Bladder microvascular endothelial cell (primary cell): Measurements from ENCODE around the gene ZBTB21. TPM values are rescaled to one million over a fixed set of nuclear protein-coding genes. Genes with fewer than 3 reads are reported as not detected.

Experiments used
- total RNA-seq: library from RNA; depleted of rRNA; stranded (reverse); fragments of >200 nt; gene quantifications from 2 replicates; pipeline ENCODE4 v1.2.3, GENCODE V29; 2014

Gene ZBTB21
- 2.8 and 7.2 TPM in 2 replicates for total RNA-seq

DNA sequence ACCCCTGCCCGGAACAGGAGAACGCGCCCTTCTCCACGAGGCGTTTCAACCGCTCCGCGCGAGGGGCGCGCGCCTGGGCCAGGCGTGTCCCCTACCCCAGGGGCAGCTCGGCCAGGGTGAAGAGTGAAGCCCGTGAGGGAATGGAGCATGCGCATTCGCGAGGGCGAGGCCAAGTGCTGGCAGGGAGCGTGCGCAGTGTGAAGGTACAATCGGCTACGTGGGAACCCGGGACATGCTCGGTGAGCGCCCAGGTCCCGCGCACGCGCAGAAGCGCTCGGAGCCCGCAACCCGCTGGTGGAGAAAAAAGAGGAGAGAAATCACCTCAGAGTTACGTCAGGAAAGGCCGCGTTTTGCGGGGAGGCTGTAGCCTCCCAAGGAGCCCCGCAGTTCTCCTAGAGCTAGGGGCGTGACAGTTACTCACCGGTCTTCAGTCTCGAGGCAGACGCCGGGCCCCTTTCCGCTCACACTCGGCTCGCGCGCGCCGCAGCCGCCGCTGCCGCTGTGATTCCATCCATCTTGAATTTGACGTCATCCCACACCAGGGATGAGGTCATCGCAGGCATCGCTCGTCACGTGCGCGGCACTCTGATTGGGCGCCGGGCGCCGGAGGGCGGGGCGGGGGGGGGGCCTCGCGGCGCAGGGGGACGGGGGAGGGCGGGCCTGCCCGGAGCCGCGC lies at the start of gene ZBTB21:
TSS of gene ZBTB21 (minus strand) at position 530 of the 676 bp plus-strand sequence. CDS start 16,265 bp downstream, outside the sequence.

DNA sequence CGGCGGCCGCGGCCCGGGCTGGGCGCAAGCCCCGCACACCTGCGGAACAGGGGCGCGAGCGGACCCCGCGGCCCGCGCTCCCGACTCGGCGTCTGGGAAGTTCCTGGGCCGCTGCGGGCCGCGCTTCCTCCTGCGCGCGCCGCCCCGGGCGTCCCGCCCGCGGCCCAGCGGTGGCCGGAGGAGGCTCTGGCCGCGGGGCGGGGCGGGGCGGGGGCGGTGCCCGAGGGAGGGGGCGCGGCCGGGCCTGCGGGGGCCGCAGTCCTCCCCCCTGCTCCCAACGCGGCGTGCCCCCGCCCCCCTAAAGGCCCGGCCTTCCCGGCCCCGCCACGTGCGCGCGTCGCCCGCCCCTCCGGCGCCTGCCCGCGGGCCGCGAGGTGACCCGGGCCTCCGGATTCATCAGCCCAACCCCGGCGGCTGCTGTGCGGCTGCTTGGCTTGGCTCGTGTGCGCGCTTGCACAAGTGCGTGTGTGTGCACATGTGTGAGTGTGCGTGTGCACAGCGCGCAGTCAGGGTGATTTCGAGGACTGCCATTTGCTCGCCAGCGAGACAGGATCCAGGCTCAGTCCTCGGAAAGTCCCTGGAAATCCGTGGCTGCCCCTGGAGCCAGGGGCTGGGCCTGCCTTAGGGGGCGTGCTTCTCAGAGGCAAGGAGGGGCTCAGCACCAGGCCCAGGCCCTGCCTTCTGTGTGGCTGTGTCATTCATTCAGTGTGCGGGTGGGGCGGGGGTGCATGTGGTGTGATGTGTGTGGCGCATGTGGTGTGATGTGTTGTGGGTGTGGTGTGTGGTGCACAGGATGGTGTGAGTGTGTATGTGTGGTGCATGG lies 56.1 kb downstream of the ZBTB21 start, which contains the start of gene C2CD2:
TSS of gene C2CD2 (minus strand) at position 188 of the 823 bp plus-strand sequence. CDS start 370 bp downstream, outside the sequence.

Other genes with a start within 250 kb of the ZBTB21 start
- gene RIPK4, start 243.3 kb downstream of the ZBTB21 start, total RNA-seq = under 0.01 and 0.06 TPM in 2 replicates
- gene PRDM15, start 131.0 kb downstream of the ZBTB21 start, total RNA-seq = 2.9 and 9.9 TPM in 2 replicates
- 30.6 and 59.2 TPM in 2 replicates for gene C2CD2, start 56.3 kb downstream of the ZBTB21 start, total RNA-seq
- gene UMODL1, start 61.0 kb upstream of the ZBTB21 start, total RNA-seq = not detected in 2 replicates
- gene ABCG1, start 208.8 kb upstream of the ZBTB21 start, total RNA-seq = 38.2 and 107 TPM in 2 replicates